ENCODE data around the gene RALA.
A peak's percentile ranks its signal among the peaks of the same experiment; 100 is the strongest.
"Not testable (repeated sequence)": the region's sequence is repeated elsewhere in the genome, so short reads cannot be mapped to it uniquely, and the experiment has no call there.

The RALA gene

GRCh38 chr7:39732837-39733804 lies 109.7 kb downstream of the RALA start:
- peak; percentile 98 for DNase-seq (ENCODE audit: low spot score)

DNA sequence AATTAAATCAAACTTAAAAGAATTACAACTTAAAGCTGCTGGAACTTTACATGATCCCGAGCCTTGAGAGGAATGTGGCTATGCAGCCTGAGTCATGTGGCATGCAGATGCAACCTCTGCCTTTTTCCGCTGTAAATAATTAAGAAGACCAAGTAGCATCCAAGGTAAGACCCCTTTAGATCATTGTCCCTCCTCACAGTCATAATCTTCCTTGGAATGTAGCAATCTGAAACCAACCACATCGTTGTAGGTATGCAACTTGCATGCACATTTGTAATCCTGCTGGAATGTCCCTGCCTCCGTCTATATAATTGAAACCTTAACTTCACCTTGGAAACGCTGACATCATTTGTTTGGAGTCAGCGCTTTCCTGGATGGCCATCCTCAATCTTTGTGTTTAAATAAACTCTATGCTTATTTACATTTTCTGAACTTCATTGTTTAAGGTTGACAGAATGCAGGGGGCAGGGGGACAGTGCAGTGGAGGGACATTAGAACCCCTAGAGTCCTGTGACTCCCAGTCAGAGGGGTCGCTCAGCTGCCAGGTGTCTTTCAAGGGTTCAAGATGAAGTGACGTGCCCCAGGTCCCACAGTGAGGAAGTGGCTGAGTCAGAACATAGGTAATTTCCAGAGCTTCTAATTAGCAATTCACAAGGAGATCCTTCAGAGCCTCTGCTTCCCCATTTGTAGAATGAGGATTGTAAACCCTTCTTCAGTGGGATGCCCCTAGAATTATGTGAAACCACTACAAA lies 110.7 kb downstream of the RALA start:
- DNase-seq (ENCODE audit: low spot score), result no peak

DNA sequence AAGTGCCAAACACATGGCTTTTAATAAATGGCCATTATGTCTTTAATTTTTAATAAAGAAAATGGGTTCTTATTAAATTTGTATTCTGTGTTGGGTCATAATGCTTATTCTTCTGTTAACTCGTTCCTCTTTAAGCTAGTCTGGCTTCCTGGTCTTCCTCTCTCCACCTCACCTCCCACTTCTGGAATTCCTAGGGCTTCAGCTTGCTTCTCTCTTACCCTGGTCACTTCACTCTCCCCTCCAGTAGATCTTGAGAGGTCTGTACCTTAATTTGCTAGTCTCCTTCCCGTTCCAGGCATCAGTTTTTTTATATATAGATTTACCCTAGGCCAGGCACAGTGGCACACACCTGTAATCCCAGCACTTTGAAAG lies 111.2 kb downstream of the RALA start:
- no peak for DNase-seq (ENCODE audit: low spot score)

- no peak for DNase-seq (ENCODE audit: low spot score)
Measured at GRCh38 chr7:39735903-39736302, 112.5 kb downstream of the RALA start.

DNA sequence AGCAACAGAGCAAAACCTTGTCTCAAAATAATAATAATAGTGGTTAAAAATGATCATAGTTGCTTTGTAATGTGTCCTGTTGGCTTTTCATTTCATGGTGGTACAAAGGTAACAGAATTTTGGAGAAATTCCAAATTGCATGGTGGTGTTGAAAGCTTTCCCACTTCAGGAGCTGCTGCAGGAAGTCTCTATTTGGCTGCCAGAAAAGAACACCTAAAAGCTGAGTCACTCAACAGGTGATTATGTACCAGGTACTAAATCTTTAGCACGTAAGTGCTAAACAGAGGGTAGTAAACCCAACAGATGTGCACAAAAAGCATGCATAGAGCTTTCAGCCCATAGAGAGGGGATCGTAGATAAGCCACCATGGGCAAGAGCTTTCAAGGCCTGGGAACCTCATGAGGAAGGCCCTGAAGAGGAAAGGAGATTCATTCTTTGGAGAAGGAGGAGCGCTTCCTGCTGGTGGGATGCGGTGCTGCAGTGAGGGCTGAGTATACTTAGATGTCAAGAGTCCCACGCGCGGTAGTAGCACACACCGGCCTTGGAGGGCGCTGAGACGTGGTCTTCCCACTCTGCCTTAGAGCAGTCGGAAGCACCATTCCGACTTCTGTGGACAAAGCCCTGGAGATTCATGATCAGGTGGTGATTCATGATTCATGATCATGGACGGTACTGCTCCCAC lies 118.7 kb downstream of the RALA start:
- DNase-seq (ENCODE audit: low spot score), result peak; percentile 77

GRCh38 chr7:39744620-39745019 lies 121.2 kb downstream of the RALA start:
- no peak for DNase-seq (ENCODE audit: low spot score)

DNA sequence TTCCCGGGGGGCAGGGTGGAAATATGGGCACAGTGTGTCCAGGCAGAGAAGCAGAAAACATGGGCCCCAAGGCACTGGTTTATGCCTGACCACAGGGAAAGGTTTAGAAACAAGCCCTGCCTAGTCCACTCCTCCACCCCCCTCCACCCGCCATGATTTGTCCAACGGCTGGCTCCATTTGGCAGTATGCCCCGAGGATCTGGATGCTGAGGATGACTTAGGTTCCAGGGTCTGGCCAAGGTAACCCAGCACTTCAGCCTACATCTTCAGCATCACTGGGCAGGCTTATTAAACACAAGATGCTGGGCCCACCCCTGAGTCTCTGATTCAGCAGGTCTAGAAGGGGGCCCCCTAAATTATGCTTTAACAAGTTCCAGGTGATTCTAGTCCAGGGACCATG lies 121.9 kb downstream of the RALA start:
- DNase-seq (ENCODE audit: low spot score), result no peak

DNA sequence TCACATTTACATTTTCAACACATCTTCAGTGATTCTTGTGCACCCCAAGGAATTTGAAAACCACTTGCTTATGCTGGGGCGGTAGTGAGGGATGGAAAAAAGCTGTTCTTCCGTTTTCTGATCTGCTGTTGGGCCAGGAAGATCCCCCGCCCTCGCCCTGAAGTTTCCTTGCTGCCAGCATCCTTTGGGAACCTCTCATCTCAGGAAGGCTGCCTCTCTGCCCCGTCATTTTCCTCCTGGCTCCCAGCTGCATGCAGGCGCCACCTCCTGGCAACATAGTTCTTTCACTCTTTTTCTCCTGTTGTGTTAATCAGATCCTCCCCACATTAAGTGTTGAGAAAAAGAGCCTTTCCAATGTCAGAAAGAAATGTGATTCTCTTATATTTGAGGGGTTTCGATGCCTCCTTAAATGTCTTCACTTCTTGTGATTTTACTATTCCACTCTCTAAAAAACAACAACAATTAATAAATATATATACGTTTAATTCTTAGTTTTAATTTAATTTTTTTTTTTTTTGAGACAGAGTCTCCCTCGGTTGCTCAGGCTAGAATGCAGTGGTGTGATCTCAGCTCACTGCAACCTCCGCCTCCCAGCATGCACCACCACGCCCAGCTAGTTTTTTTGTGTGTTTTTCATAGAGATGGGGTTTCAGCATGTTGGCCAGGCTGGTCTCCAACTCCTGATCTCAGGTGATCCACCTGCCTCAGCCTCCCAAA lies 122.9 kb downstream of the RALA start:
- DNase-seq (ENCODE audit: low spot score), result peak; percentile 81

DNA sequence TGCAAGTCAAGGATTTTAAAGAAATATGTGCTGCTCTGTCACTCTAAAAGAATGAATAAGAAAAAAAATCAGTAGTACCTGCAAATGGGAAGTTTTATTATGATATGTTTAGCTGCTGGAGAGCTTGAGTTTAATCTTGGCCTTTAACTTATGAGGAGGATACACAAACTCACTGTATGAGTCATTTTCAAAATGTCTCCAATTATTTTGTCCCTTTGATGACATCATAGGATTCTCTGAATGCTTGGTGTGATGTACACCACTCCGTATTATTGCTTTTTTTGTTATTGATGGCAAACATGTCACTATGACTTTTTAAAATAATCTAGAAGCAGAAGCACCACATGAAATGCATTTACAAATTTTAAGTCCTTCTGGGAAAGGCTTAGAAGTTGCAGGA lies 125.8 kb downstream of the RALA start:
- DNase-seq (ENCODE audit: low spot score), result no peak

GRCh38 chr7:39749717-39750116 lies 126.3 kb downstream of the RALA start:
- DNase-seq (ENCODE audit: low spot score), result no peak

GRCh38 chr7:39750253-39751077 lies 127.1 kb downstream of the RALA start:
- no peak for DNase-seq (ENCODE audit: low spot score)

DNA sequence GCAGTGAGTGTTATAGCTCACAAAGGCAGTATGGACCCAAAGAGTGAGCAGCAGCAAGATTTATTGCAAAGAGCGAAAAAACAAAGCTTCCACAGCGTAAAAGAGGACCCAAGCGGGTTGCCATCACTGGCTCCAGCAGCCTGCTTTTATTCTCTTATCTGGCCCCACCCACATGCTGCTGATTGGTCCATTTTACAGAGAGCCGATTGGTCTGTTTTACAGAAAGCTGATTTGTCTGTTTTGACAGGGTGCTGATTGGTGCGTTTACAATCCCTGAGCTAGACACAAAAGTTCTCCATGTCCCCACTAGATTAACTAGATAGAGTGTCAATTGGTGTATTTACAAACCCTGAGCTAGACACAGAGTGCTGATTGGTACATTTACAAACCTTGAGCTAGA lies 129.9 kb downstream of the RALA start:
- DNase-seq (ENCODE audit: low spot score), result not testable (repeated sequence)

- no peak for DNase-seq (ENCODE audit: low spot score)
Measured at GRCh38 chr7:39753823-39754325, 130.5 kb downstream of the RALA start.

GRCh38 chr7:39754326-39755120 lies 131.2 kb downstream of the RALA start:
- peak; percentile 66 for DNase-seq (ENCODE audit: low spot score)

GRCh38 chr7:39757604-39758003 lies 134.2 kb downstream of the RALA start:
- no peak for DNase-seq (ENCODE audit: low spot score)
